Natural killer cell treated with Interleukin-12 subunit alpha and Interleukin-12 subunit beta and Interleukin-15 and Interleukin-18, amount 100 ng/mL, for 72 hours (primary cell): ENCODE data around the gene PPP1R9A. TPM values are rescaled to one million over a fixed set of nuclear protein-coding genes. Genes with fewer than 3 reads are reported as not detected.

ENCODE experiments used
- ATAC-seq, 2 donors: fragments of 150-1000 bp; cut with Tn5 transposase in 1 of 2; sonication (Bioruptor Pico), chemical (Tn5 transposase) in 1 of 2; 2 replicates each; pipeline ENCODE4 v1.10.0; 2021
- DNase-seq: peaks from one replicate; pipeline ENCODE4 v3.0.0; 2022; ENCODE audit warnings: low spot score
- H3K27ac Mint-ChIP-seq, 2 donors: 1 replicate in 1 of 2; 2 replicates in 1 of 2; pipeline ENCODE4 v1.8.0; 2022; ENCODE audit warnings: mixed read lengths in 2 of 2, mild to moderate bottlenecking in 1 of 2, moderate library complexity in 1 of 2
- H3K27me3 Mint-ChIP-seq, 2 donors: 1 replicate in 1 of 2; 2 replicates in 1 of 2; pipeline ENCODE4 v1.8.0; 2022; ENCODE audit warnings: mixed read lengths in 2 of 2
- H3K36me3 Mint-ChIP-seq: one replicate; pipeline ENCODE4 v1.8.0; 2022; ENCODE audit warnings: mixed read lengths
- H3K4me1 Mint-ChIP-seq, 2 donors: 1 replicate in 1 of 2; 2 replicates in 1 of 2; pipeline ENCODE4 v1.8.0; 2022; ENCODE audit warnings: low read depth in 2 of 2, mixed read lengths in 2 of 2, mild to moderate bottlenecking in 1 of 2
- H3K4me3 Mint-ChIP-seq: one replicate; pipeline ENCODE4 v1.8.0; 2022; ENCODE audit warnings: mixed read lengths
- H3K9me3 Mint-ChIP-seq: 2 replicates; pipeline ENCODE4 v1.8.0; 2022; ENCODE audit warnings: mixed read lengths
- total RNA-seq, 2 donors: library from RNA; stranded (reverse); gene quantifications; one replicate each; pipeline ENCODE4 v1.2.3, GENCODE V29; 2022

PPP1R9A gene
- total RNA-seq, 2 donors from 2014 or later, result 0.69 to 1.8 TPM

- DNase-seq (no peak), ATAC-seq (no peak)
- H3K4me3 Mint-ChIP-seq, result no peak overlapping the region
- H3K27ac Mint-ChIP-seq, result no peak overlapping the region
- no peaks in the 10 kb centered on the region for H3K27me3 Mint-ChIP-seq
- no peaks in the 10 kb centered on the region for H3K4me1 Mint-ChIP-seq
- no peaks in the 10 kb centered on the region for H3K9me3 Mint-ChIP-seq
- H3K36me3 Mint-ChIP-seq, result no peaks in the 10 kb centered on the region
Observed at GRCh38 chr7:94933256-94933990, 26.0 kb downstream of the PPP1R9A start.

DNA sequence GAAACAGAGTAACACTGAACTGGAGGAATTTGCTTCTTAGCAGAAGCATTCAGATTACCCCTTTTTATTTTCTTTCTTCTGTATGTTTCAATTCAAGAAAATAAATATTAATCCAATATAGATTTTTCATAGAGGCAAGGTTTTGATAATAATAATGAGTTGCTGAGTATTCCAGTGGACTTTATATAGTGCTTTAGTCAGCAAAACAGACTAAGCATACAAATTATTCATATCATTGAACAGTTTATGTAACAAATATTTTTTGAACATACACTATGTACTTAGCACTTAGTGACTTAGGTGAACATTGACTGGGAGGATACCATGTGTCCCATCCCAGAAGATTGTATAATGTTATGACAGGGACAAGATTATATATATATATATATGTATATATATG lies 32.0 kb downstream of the PPP1R9A start:
- no peak for DNase-seq
- ATAC-seq, result no peak
- no peak overlapping the region for H3K4me3 Mint-ChIP-seq
- no peaks in the 10 kb centered on the region for H3K4me1 Mint-ChIP-seq
- no peak overlapping the region for H3K27ac Mint-ChIP-seq
- H3K27me3 Mint-ChIP-seq, result no peaks in the 10 kb centered on the region
- no peaks in the 10 kb centered on the region for H3K36me3 Mint-ChIP-seq
- no peaks in the 10 kb centered on the region for H3K9me3 Mint-ChIP-seq

DNA sequence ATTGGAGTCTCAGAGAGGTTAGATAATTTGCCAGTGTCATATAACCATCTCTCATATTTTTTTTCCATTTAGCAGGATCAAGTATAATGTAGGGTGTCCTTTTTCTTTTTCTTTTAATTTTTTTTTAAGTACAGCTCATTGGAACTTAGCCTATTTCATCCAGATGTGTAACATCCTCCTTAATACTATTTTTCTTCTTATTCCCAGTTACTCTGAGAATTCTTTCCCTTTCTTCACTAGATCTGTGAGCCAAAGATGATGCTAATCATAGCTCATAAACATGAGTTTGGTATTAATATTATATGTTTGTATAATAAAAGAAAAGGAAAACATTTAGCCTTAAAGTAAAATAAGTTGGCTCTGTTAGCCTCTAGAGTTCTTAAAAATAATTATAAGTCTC lies 32.8 kb downstream of the PPP1R9A start:
- DNase-seq, result no peak
- Mint-ChIP-seq H3K9me3 (no peaks in the 10 kb centered on the region), H3K27ac (no peak overlapping the region), H3K4me3 (no peak overlapping the region), H3K4me1 (no peaks in the 10 kb centered on the region), H3K36me3 (no peaks in the 10 kb centered on the region), H3K27me3 (no peaks in the 10 kb centered on the region)
- ATAC-seq, result no peak

DNA sequence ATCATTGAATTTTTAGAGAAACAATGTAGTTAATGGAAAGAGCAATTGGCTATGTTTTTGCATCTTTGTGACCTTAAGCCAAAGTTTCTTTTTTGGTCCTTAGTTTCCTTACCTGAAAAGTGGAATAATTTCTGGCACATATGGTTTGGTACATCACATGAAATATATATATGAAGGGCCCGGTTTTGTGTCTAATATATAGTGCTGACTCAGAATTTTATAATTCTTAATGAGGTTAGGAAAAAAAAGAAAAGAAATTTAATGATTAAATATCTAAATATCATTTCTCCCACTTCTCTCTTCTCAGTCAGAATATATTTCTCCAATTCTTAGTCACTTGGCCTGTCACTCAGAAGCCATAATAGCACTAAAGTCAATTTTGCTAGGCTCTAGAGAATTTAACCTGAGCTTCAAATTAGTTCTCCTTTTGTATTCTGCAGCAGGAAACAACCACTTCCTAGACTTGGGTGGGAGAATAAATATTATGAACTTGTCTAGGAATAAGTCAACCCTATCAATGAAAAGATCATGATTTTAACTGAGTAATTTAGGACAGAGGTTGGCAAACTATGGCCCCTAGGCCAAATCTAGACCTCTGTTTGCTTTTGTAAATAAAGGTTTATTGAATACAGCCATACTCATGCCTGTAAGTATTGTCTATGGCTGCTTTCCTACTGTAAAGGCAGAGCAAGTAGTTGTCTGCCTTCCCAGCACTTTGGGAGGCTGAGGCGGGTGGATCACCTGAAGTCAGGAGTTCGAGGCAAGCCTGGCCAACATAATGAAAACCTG lies 34.6 kb downstream of the PPP1R9A start:
- no peak overlapping the region for H3K4me3 Mint-ChIP-seq
- H3K9me3 Mint-ChIP-seq, result no peaks in the 10 kb centered on the region
- H3K36me3 Mint-ChIP-seq, result no peaks in the 10 kb centered on the region
- H3K4me1 Mint-ChIP-seq, result no peaks in the 10 kb centered on the region
- DNase-seq (no peak), ATAC-seq (no peak)
- no peaks in the 10 kb centered on the region for H3K27me3 Mint-ChIP-seq
- H3K27ac Mint-ChIP-seq, result no peak overlapping the region

DNA sequence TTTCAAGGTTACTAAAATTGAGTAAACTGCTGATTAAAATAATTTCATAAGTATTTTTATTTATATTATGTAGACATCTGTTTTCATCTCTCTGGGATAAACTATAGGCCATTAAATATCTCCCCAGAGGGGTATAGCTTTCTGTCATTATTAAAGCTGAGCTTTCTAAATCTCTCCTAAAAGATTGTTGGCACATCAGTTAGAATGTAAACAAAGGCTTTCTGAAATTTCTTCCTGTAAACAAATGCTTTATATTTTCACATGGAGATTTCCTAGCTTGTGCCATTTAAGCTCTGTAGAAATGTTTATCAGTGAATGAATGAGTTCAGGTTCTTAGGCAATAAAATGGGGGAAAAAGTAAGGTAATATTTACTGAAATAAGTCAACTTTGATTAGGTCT lies 35.7 kb downstream of the PPP1R9A start:
- ATAC-seq (no peak), DNase-seq (no peak)
- H3K4me1 Mint-ChIP-seq, result no peaks in the 10 kb centered on the region
- H3K9me3 Mint-ChIP-seq, result no peaks in the 10 kb centered on the region
- H3K4me3 Mint-ChIP-seq, result no peak overlapping the region
- H3K27ac Mint-ChIP-seq, result no peak overlapping the region
- H3K27me3 Mint-ChIP-seq, result no peaks in the 10 kb centered on the region
- no peaks in the 10 kb centered on the region for H3K36me3 Mint-ChIP-seq

GRCh38 chr7:94949532-94949931 lies 42.1 kb downstream of the PPP1R9A start:
- DNase-seq (no peak), ATAC-seq (no peak)
- Mint-ChIP-seq H3K4me3 (no peak overlapping the region), H3K4me1 (no peaks in the 10 kb centered on the region), H3K27me3 (no peaks in the 10 kb centered on the region), H3K36me3 (no peaks in the 10 kb centered on the region), H3K27ac (no peak overlapping the region), H3K9me3 (peaks cover 9% of the 10 kb centered on the region)

GRCh38 chr7:94955807-94956206 lies 48.4 kb downstream of the PPP1R9A start:
- Mint-ChIP-seq H3K27ac (no peak overlapping the region), H3K9me3 (peaks cover 9% of the 10 kb centered on the region), H3K27me3 (no peaks in the 10 kb centered on the region), H3K36me3 (no peaks in the 10 kb centered on the region), H3K4me3 (no peak overlapping the region), H3K4me1 (no peaks in the 10 kb centered on the region)
- ATAC-seq (no peak), DNase-seq (no peak)

- no peaks in the 10 kb centered on the region for H3K4me1 Mint-ChIP-seq
- no peaks in the 10 kb centered on the region for H3K36me3 Mint-ChIP-seq
- H3K4me3 Mint-ChIP-seq, result no peak overlapping the region
- no peak overlapping the region for H3K27ac Mint-ChIP-seq
- no peaks in the 10 kb centered on the region for H3K27me3 Mint-ChIP-seq
- DNase-seq (no peak), ATAC-seq (no peak)
- H3K9me3 Mint-ChIP-seq, result peaks cover 9% of the 10 kb centered on the region
Observed at GRCh38 chr7:94957061-94957460, 49.7 kb downstream of the PPP1R9A start.

DNA sequence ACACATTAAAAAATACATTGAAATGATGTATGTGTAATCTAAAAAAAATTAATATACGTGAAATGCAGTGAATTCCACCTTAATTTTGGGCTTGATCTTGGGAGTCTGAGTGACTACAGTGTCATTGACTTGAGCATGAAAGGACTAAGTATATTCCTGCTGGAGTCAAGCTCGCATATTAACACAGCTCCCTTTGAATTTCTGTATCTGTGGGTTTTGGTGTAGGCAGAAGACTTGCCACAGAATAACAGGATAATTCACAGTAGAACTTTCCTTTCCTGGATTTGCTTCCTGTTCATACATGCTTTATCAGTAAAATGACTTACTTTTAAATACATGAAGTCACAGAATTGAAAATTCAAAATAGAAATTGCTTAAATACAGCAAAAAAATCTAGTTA lies 55.3 kb downstream of the PPP1R9A start:
- no peak overlapping the region for H3K27ac Mint-ChIP-seq
- no peaks in the 10 kb centered on the region for H3K27me3 Mint-ChIP-seq
- H3K9me3 Mint-ChIP-seq, result no peaks in the 10 kb centered on the region
- ATAC-seq (no peak), DNase-seq (no peak)
- peaks cover 11% of the 10 kb centered on the region for H3K36me3 Mint-ChIP-seq
- no peak overlapping the region for H3K4me3 Mint-ChIP-seq
- no peaks in the 10 kb centered on the region for H3K4me1 Mint-ChIP-seq

DNA sequence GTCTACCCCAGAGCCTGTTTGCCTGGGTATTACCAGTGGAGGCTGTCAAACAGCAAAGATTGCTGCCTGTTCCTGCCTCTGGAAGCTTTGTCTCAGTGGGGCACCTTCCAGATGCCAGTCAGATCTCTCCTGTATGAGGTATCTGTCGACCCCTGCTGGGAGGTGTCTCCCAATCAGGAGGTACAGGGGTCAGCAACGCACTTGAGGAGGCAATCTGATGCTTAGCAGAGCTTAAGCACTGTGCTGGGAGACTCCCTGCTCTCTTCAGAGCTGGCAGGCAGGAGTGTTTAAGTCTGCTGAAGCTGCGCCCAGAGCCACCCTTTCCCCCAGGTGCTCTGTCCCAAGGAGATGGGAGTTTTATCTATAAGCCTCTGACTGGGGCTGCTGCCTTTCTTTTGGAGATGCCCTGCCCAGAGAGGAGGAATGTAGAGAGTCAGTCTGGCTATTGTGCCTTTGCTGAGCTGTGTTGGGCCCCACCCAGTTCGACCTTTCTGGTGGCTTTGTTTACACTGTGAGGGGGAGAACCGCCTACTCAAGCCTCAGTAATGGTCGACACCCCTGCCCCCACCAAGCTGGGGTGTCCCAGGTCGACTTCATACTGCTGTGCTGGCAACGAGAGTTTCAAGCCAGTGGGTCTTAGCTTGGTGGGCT lies 62.2 kb downstream of the PPP1R9A start:
- H3K4me1 Mint-ChIP-seq, result no peaks in the 10 kb centered on the region
- no peak for ATAC-seq
- no peaks in the 10 kb centered on the region for H3K27me3 Mint-ChIP-seq
- H3K9me3 Mint-ChIP-seq, result peaks cover 9% of the 10 kb centered on the region
- H3K36me3 Mint-ChIP-seq, result peaks cover 11% of the 10 kb centered on the region
- no peak overlapping the region for H3K4me3 Mint-ChIP-seq
- no peak for DNase-seq
- no peak overlapping the region for H3K27ac Mint-ChIP-seq

DNA sequence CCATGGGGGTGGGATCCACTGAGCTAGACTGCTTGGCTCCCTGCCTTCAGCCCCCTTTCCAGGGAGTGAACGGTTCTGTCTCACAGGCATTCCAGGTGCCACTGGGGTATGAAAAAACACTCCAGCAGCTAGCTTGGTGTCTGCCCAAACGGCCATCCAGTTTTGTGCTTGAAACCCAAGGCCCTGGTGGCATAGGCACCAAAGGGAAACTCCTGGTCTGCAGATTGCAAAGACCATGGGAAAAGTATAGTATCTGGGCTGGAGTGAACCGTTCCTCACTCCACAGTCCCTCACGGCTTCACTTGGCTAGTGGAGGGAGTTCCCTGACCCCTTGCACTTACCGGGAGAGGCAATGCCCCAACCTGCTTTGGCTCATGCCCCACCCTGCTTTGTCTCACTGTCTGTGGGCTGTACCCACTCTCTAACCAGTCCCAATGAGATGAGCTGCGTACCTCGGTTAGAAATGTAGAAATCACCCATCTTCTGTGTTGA lies 62.7 kb downstream of the PPP1R9A start:
- Mint-ChIP-seq H3K9me3 (peaks cover 9% of the 10 kb centered on the region), H3K27me3 (no peaks in the 10 kb centered on the region), H3K4me3 (no peak overlapping the region), H3K27ac (no peak overlapping the region), H3K4me1 (no peaks in the 10 kb centered on the region), H3K36me3 (peaks cover 11% of the 10 kb centered on the region)
- ATAC-seq (peak in 1 of 2 donors; percentile 11), DNase-seq (no peak)

DNA sequence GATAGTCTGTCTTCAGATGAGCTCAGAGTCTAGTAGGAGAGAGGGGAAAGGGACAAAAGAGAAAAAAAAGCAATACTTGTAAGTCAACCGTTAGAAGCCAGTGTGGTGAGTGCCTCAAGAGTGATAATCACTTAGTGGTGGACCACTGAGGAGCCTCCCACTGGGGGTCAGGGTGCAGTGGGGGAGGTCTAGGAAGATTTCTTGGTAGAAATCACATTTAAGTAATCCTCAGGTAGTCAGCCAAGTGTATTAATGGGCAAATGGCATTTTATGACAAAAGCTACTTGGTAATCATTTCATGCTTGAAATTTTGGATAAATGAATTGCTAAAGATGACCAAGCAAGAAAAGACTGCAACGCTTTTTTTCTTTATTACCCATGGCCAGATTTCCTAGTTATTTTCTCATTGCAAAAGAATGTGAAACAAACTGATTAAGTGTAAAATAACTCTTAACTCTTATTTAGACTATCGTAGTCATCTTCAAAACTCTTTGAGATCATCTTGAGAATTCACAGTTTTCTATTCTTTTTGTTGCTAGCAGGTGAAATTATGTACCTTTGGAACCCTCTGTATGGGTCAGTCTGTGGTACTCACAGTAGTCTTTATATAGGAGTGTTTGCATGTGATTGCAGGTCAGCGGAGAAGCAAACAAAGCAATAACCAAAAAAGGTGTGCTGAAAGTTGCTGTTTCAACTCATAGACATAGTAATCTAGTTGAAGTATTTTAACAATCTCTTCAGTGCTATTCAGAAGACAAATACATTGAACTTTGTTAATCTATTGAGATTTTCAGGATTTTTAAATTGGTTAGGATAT lies 63.9 kb downstream of the PPP1R9A start:
- Mint-ChIP-seq H3K4me1 (no peaks in the 10 kb centered on the region), H3K27ac (no peak overlapping the region), H3K9me3 (peaks cover 9% of the 10 kb centered on the region), H3K36me3 (peaks cover 9% of the 10 kb centered on the region), H3K4me3 (no peak overlapping the region), H3K27me3 (no peaks in the 10 kb centered on the region)
- ATAC-seq, result no peak
- DNase-seq, result no peak

DNA sequence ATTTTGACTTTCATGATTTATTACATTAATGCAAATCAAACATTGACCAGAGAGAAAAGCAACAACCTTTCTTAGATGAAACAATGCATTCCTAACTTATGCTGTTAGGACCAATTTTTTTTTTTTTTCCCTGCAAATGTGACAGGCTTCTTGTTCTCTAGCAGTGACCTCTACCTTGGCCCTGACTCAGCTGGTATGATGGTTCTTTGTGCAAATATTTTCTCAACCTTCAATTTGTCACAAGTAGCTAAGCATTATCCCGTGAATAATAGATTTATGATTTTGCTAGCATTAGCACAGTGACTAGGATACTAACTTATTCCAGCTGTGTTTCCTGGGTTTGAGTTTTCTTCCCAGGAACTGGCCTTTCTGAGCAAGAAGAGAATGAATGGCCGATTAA lies 64.9 kb downstream of the PPP1R9A start:
- Mint-ChIP-seq H3K27ac (no peak overlapping the region), H3K9me3 (peaks cover 16% of the 10 kb centered on the region), H3K4me1 (no peaks in the 10 kb centered on the region), H3K27me3 (no peaks in the 10 kb centered on the region), H3K4me3 (no peak overlapping the region), H3K36me3 (peaks cover 6% of the 10 kb centered on the region)
- ATAC-seq (no peak), DNase-seq (no peak)
